GM19372 (cell line): Measurements from ENCODE around the gene IL21R.
"Not testable (repeated sequence)": the region's sequence is repeated elsewhere in the genome, so short reads cannot be mapped to it uniquely, and the experiment has no call there.

Experiments
- ATAC-seq: cut with Tn5 transposase; IDR thresholded peaks from one replicate; pipeline ENCODE4 v1.9.1; 2021; ENCODE audit warnings: mild to moderate bottlenecking, low read depth, moderate library complexity; ENCODE audit not compliant: unreplicated experiment

Gene IL21R

DNA sequence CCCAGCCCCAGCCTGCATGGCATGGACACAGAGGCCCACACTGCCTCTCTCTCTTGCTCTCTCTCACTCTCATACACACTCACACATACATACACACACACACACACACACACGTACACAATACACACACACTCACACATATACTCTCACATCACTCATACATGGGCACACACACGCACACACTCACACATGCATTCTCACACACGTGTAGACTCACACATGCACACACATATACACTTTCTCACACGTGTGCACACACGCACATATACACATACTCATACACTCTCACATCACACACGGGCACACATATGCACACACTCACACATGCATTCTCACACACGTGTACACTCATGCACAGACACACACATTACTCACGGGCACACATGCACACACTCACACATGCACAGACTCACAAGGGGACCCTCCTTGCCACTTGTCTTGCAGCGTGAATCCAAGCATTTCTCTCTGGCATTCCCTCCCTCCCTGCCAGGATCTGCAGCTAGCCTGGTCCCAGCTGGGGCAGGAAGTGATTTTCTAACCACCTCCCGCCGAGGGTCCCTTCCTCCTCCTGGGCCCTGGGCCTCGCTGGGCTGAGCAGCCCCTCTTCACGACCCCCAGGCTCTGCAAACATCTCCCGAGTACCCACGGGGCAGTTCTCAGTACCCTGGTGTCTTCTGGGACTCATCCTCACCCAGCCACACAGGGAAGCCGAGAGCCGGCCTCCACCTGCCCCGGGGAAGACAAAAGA lies 37.5 kb downstream of the IL21R start:
- ATAC-seq, result no peak

DNA sequence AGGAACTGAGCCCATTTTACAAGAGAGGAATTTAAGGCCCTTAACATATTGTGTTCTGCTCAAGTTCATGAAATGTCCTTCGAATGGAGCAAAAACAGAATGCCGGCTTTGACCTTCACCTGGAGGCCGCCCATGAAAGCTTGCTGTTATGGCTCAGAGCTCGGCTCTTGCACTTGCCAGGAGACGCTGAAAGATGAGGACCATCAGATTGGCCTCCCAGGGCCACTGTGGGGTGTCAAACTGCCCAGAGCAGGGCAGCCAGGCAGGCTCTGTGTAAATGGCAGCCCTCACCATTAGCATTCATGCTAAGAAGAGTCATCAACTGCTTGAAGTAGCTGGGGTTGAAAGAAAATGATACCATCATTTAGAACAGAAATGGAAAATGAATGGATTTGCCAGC lies 39.3 kb downstream of the IL21R start:
- no peak for ATAC-seq

DNA sequence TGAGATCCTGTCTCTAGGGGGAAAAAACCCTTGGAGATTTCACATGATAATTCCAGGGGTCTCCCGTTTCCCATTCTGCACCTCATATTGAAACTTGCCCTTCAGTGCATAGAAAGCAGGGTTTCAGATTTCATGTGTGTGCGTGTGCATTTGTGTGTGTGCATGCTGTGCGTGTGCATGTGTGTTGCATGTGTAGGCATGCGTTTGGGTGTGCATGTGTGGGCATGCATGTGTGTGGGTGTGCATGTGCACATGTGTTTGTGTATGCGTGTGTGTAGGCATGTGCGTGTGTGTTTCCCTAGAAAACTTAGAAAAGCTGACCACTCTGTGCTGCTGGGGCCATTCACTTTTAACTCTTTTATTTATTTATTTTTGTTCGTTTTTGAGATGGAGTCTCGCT lies 40.0 kb downstream of the IL21R start:
- ATAC-seq, result no peak

DNA sequence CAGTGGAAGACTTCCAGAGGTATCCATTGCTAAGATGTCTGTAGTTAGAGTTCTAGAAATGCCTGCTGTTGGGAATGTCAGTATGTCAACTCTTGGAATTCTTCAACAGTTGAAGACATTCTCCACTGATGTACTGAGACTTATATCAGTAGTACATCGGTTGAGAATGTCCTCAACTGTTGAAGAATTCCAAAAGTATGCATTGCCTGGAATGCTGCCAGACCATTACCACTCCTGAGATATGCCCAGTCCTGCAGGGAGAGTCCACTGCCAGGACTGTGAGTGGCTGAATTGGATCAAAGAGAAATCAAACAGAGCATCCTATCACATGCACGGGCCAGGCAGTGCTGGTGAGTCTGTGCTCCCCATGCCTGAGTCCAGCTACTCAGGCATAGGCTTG lies 42.0 kb downstream of the IL21R start:
- no peak for ATAC-seq

DNA sequence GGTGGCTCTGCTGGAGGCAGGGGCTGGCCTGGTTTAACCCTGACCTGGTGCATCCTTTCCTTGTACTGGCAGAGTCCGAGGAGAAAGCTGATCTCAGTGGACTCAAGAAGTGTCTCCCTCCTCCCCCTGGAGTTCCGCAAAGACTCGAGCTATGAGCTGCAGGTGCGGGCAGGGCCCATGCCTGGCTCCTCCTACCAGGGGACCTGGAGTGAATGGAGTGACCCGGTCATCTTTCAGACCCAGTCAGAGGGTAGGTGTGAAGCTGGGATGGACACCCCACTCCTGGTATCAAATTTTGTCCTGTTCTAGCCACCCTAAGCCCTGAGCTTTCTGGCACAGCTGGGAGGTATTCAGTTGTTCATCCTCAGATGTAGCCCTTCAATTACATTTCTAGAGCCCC lies 42.5 kb downstream of the IL21R start:
- ATAC-seq, result no peak

DNA sequence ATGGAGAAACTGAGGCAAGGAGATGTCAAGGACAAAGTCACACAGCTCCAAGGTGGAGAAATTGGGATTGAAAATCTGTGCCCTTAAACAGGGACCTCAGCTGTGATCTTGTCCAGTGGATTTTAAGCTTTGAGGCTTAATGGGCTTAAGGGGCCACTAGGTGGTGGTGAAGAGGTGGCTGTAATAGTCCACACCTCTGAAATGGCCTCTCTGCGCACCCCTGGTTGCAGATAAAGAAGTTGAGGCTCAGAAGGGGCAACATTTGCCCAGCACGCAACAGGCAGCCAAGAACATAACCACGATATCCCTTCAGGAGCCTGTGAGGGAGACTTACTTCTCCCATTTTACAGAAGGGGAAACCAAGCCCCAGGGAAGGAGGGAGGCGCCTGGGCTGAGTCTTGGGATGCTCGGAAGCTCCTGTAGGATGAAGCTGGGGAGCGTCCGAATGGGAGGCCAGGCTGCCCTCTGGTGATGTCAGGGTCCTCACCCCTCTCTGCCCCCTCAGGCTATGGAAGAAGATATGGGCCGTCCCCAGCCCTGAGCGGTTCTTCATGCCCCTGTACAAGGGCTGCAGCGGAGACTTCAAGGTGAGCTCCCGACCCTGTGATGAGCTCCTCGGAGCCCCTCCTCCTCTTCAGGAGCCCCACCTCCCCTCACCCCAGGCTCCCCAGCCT lies 43.7 kb downstream of the IL21R start:
- no peak for ATAC-seq

DNA sequence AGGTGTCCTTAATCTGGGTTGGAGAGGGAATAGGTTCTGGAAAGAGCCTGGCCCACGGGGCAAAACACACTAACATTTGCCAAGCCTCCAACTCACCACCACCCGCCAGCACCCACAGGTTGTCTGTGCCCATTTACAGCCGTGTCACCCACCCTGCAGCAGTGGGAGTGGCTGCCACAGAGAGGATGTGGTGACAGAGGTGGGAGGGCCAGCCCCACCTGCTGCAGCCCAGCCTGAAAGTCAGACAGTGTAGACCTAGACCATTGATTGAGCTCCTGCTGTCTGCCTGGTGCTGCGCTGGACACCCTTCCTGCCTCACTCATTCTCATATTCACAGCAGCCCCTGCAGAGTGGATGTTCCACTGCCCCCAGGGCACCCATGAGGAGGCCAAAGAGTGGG lies 44.7 kb downstream of the IL21R start:
- ATAC-seq, result no peak

DNA sequence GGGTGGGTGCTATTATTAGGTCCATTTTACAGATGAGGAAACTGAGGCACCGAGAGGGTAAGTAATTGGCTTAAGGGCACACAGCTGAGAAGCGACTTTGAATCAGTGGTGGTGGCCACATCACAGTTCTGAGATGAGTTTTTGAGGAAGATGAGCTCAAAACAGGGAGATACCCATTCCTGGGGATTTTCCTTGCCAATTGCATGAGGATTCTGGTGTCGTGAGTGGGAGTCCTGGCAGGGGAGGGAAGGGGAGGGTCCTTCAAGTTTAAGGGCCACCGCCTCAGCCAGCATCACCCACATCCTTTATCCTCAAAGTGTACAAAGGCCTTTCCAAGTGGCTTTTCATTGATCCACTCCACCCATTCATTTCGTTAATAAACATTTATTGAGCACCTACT lies 45.3 kb downstream of the IL21R start:
- ATAC-seq, result no peak

DNA sequence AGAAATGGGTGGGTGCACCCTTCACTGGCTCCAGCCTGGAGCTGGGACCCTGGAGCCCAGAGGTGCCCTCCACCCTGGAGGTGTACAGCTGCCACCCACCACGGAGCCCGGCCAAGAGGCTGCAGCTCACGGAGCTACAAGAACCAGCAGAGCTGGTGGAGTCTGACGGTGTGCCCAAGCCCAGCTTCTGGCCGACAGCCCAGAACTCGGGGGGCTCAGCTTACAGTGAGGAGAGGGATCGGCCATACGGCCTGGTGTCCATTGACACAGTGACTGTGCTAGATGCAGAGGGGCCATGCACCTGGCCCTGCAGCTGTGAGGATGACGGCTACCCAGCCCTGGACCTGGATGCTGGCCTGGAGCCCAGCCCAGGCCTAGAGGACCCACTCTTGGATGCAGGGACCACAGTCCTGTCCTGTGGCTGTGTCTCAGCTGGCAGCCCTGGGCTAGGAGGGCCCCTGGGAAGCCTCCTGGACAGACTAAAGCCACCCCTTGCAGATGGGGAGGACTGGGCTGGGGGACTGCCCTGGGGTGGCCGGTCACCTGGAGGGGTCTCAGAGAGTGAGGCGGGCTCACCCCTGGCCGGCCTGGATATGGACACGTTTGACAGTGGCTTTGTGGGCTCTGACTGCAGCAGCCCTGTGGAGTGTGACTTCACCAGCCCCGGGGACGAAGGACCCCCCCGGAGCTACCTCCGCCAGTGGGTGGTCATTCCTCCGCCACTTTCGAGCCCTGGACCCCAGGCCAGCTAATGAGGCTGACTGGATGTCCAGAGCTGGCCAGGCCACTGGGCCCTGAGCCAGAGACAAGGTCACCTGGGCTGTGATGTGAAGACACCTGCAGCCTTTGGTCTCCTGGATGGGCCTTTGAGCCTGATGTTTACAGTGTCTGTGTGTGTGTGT lies 46.8 kb downstream of the IL21R start:
- no peak for ATAC-seq

DNA sequence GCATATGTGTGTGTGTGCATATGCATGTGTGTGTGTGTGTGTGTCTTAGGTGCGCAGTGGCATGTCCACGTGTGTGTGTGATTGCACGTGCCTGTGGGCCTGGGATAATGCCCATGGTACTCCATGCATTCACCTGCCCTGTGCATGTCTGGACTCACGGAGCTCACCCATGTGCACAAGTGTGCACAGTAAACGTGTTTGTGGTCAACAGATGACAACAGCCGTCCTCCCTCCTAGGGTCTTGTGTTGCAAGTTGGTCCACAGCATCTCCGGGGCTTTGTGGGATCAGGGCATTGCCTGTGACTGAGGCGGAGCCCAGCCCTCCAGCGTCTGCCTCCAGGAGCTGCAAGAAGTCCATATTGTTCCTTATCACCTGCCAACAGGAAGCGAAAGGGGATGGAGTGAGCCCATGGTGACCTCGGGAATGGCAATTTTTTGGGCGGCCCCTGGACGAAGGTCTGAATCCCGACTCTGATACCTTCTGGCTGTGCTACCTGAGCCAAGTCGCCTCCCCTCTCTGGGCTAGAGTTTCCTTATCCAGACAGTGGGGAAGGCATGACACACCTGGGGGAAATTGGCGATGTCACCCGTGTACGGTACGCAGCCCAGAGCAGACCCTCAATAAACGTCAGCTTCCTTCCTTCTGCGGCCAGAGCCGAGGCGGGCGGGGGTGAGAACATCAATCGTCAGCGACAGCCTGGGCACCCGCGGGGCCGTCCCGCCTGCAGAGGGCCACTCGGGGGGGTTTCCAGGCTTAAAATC lies 47.6 kb downstream of the IL21R start:
- ATAC-seq, result peak; percentile 53

DNA sequence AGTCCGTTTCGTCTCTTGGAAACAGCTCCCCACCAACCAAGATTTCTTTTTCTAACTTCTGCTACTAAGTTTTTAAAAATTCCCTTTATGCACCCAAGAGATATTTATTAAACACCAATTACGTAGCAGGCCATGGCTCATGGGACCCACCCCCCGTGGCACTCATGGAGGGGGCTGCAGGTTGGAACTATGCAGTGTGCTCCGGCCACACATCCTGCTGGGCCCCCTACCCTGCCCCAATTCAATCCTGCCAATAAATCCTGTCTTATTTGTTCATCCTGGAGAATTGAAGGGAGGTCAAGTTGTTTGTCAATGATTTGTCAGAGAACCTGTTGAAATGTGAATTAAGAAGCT lies 48.2 kb downstream of the IL21R start:
- peak; percentile 11 for ATAC-seq

DNA sequence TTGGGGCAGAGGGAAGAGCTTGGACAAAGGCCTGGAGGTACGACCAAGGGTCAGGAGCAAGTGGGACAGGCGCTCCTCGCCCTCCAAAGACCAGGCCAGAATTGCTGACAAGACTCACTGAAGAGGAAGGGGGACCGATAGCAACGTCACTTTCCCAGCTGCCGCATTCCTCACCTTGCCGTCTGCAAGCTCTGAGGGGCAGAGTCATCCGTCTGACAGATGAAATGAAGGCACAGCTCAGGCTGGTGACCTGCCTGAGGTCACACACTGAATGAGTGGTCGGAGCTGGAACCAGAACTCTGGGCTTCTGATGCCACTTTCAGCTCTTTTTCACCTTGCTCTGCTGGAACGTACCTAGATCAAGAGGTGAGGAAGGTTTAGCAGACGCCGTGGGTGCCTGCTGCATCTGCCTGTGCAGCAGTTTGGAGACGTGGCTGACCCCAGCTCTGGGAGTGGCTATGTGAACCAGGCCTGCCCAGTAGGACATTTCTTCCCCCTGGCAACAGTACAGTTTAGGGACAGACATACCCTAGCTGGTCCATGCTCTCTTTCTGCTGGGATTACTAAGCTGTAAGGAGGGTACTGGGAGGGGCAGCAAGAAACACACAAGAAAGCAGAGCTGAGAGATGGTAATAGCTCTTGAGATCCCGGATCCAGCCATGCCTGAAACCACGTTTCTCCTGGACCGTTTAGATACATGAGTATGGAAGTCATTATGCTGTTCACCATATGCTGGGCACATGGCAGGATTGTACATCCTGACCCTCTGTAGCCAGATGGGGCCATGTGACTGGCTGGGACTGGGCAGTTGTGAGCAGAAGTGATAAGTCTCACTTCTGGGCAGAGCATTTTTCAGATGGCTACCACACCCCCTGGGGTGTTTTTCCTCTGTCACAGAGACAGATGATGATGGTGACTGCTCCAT lies 50.9 kb downstream of the IL21R start:
- no peak for ATAC-seq

DNA sequence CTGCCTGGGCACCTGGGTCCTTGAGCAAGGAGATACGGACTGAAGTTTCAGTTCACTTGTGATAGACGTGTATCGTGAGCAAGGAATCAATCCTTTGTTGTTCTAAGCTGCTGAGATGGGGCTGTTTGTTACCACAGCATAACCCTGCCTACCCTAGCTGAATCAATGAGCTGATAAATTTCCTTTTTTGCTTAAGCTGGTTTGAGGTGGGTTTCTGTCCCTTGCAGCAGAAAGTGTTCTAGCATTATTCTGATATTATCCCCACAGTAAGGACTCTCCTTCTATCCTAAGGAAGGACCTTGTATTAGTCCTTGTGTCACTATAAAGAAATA lies 51.5 kb downstream of the IL21R start:
- ATAC-seq, result no peak

DNA sequence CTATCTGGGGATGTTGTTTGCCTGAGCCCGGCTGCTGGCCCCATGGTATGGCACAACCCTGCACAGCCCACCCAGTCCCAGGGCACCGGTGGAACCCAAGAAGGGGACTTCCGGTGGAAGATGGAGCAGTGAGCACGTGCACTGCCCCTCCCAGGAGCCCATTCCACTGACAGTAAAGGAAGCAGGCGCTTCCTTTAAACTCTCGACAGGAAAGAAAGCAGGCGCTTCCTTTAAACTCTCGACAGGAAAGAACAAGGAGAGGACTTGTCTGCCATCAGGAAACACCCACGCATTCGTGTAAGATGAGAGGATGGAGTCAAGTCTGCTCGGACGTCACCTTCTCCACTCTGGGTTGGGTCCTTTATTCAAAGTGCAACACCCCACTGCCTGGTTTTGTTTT lies 53.7 kb downstream of the IL21R start:
- ATAC-seq, result no peak

DNA sequence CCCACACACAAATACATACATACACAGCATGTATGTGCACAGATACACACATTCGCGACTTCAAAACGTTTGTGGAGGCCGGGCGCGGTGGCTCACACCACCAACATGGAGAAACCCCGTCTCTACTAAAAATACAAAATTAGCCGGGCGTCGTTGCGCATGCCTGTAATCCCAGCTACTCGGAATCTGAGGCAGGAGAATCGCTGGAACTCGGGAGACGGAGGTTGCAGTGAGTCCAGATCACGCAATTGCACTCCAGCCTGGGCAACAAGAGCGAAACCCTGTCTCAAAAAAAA lies 55.6 kb downstream of the IL21R start:
- ATAC-seq, result not testable (repeated sequence)

DNA sequence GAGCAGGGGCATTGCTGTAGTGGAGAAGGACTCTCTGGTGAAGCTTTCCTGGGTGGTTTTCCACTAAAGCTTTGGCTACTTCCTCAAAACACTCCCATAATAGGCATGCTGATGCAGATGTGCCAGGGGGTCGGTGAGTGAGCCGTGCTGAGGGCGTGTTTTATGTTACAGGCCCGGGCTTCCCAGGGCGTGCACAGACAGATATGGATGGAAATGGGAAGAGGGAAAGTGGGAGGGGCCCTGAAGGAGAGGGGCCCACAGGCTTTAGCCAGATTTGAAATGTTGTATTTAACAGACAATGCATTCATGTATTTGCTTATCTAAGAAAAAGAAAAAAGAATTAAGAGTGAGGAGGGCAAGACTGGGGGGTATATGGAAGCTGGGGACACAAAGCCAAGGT lies 56.3 kb downstream of the IL21R start:
- no peak for ATAC-seq

DNA sequence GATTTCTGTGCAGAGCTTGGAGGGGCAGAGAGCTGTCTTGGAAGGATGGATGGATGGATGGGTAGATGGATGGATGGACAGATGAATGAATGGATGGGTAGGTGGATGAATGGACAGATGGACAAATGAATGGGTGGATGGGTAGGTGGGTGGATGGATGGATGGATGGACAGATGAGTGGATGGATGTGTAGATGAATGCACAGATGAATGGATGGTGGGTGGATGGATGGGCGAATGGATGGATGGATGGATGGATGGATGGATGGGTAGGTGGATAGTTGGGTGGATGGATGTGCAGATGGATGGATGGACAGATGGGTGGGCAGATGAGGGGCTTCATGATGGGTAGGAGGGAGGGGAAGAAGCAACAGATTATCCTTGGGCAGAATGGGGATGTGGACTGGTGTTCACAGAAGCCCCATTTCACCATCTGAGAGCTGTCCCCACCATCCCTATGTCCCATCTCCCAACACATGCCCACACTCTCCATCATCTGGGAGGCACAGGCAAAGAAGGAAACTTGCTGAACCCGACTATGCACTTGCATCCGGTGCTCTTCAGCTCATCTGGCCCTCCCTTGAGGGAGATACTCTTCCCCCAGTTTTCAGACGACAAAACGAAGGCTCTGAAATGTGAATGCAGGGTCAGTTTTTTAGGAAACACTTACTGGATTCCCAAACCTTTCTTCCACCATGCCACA lies 57.2 kb downstream of the IL21R start:
- no peak for ATAC-seq

DNA sequence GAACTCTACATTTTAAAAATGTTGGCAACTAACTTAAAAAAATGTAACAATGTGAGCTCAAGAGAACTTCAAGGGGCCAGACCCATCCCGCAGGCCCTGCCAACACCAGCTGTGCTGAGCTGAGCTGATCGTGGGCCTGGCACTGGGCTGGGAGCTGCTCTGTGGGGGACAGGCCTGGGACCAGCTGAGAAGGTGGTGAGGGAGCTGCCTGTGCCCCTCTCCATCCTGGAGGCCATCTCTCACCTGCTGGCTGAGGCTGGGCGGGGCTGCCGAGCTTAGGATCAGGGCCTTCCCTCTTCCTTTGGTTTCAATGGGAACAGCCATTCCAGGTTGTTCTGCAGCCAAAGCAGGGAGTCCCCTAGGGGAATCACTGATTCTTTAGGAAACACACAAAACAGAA lies 58.2 kb downstream of the IL21R start:
- no peak for ATAC-seq

DNA sequence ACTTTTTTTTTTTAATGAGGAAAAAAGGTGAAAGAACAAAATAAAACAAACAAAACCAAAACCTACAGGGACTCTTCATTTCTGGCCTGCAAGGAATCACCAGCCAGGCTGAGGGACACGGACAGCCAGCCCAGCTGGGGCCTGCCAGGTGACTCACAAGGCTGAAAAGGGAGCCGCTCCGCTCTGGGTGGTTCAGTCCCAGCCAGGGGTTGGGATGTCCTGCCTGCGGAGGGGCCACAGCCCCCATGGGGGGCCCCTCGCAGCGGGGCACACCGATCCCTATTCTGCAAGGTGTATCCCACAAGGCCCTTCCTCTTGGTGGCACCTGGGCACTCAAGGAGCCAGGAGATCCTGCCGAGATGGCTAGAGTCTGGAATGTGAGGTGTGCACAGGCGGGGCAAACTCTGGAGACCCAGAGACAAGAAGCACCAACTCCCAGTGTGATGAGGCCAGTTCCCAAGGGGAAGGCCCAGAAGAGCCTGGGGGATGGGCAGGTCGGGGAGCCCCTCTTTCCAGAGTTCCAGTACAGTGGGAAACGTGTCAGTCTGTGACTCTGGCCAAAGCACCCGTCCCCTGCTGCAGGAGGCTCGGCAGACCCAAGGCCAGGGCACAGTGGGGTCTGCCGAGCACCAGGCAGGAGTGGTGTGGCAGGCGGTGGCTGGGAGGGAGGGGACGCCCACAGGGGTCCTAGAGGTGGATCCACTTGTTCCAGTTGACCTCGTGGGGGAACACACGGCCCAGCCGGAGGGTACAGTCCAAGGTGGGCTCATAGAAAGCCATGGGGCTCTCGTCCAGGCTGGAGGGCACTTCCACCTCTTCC lies 58.9 kb downstream of the IL21R start:
- no peak for ATAC-seq
